Measurements from ENCODE around the gene MAP3K12. TPM values are rescaled to one million over a fixed set of nuclear protein-coding genes. Genes with fewer than 3 reads are reported as not detected.

The MAP3K12 gene
- total and polyA plus RNA-seq, 10 of the 15 experiments (the other 5 are each of a cell fraction or from before 2014, with no cell fraction given), result 0.45 to 14.9 (median 6.9) TPM

DNA sequence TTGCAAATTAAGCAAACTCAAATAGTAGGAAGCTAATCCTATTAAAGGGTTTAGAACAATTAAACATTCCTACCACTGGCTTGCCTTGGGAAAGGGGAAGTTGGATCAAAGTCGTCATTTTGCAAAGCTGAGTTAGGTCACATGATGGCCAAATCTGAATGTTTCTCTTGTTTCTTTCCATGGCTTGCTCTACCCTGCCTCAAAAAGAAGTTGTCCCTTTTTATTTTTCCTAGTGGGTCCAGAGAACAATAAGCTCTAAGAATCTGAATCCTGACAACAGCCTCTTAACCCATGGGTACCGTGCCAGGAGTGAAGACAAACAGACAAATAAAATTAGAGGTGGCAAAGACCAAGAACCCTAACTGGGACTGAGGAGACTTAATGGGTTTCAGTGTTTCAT, 34.2 kb upstream of the MAP3K12 start (continued):
- TF ChIP-seq, protein P1, sequence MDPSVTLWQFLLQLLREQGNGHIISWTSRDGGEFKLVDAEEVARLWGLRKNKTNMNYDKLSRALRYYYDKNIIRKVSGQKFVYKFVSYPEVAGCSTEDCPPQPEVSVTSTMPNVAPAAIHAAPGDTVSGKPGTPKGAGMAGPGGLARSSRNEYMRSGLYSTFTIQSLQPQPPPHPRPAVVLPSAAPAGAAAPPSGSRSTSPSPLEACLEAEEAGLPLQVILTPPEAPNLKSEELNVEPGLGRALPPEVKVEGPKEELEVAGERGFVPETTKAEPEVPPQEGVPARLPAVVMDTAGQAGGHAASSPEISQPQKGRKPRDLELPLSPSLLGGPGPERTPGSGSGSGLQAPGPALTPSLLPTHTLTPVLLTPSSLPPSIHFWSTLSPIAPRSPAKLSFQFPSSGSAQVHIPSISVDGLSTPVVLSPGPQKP (IDR thresholded peaks at IDR 0.05; ENCODE audit: low read depth, low read length), result no peak
- TF ChIP-seq RAD51 (IDR thresholded peaks at IDR 0.05) (no peak), CBX3 (IDR thresholded peaks at IDR 0.05; ENCODE audit: borderline replicate concordance, low read depth) (no peak), ATF7 (IDR thresholded peaks at IDR 0.05; ENCODE audit: low read depth) (no peak), KDM1A (IDR thresholded peaks at IDR 0.05; ENCODE audit: borderline replicate concordance) (no peak), SUPT20H (IDR thresholded peaks at IDR 0.05; ENCODE audit: borderline replicate concordance, control insufficient read depth, low read depth, low read length) (no peak), FOXM1 (IDR thresholded peaks at IDR 0.05; ENCODE audit: low read depth, low read length) (no peak), HDAC2 (IDR thresholded peaks at IDR 0.05) (no peak)
- TF ChIP-seq, protein P2, sequence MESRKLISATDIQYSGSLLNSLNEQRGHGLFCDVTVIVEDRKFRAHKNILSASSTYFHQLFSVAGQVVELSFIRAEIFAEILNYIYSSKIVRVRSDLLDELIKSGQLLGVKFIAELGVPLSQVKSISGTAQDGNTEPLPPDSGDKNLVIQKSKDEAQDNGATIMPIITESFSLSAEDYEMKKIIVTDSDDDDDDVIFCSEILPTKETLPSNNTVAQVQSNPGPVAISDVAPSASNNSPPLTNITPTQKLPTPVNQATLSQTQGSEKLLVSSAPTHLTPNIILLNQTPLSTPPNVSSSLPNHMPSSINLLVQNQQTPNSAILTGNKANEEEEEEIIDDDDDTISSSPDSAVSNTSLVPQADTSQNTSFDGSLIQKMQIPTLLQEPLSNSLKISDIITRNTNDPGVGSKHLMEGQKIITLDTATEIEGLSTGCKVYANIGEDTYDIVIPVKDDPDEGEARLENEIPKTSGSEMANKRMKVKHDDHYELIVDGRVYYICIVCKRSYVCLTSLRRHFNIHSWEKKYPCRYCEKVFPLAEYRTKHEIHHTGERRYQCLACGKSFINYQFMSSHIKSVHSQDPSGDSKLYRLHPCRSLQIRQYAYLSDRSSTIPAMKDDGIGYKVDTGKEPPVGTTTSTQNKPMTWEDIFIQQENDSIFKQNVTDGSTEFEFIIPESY (IDR thresholded peaks at IDR 0.05), result no peak
